GM12878 (cell line): Measurements from ENCODE around the gene C5AR2. TPM values are rescaled to one million over a fixed set of nuclear protein-coding genes. Genes with fewer than 3 reads are reported as not detected.
"Not testable (repeated sequence)": the region's sequence is repeated elsewhere in the genome, so short reads cannot be mapped to it uniquely, and the experiment has no call there.

Experiments
- ATAC-seq: fragments of 200-7000 bp; cut with Tn5 transposase; 3 replicates; pipeline ENCODE4 v1.9.1; 2020; ENCODE audit warnings: mild to moderate bottlenecking, moderate library complexity
- BruUV-seq: library from RNA; stranded (reverse); fragments of 400-500 nt; replicated peaks from 2 replicates; lab custom pipeline; 2021; lab: Mats Ljungman, UMichigan
- CTCF ChIA-PET: fragments of 300-600 bp; sonication (Branson Sonifier 250); formaldehyde crosslinking; extraction: SDS; loops from one replicate; lab custom pipeline; 2021; ENCODE audit warnings: inconsistent platforms; lab: Yijun Ruan, JAX
- POLR2A ChIA-PET: fragments of 350-600 bp; formaldehyde crosslinking; extraction: SDS; loops from one replicate; lab custom pipeline; 2021; ENCODE audit warnings: inconsistent platforms; lab: Charles Lee
- RAD21 ChIA-PET: fragments of 300-600 bp; sonication (Branson Sonifier 250); formaldehyde crosslinking; loops from one replicate; lab custom pipeline; 2023; ENCODE audit warnings: antibody characterized with exemption; ENCODE audit not compliant: unreplicated experiment; lab: Charles Lee
- SMC1A ChIA-PET: fragments of 300-600 bp; sonication (Branson Sonifier 250); formaldehyde crosslinking; loops from one replicate; lab custom pipeline; 2023; ENCODE audit not compliant: unreplicated experiment, uncharacterized antibody; lab: Charles Lee
- DNase-seq: peaks from one replicate; pipeline ENCODE4 v3.0.0-alpha.2; 2011; ENCODE audit warnings: low read depth, low spot score
- FAIRE-seq: peaks from 3 replicates; lab custom pipeline; 2011; peaks lifted over from hg19 to GRCh38; lab: Jason Lieb, UNC
- H2AFZ ChIP-seq: 2 replicates; pipeline ENCODE4 v1.6.0; 2011; ENCODE audit warnings: low read depth, low read length, control low read depth; ENCODE audit not compliant: control insufficient read depth
- H3K27ac ChIP-seq: 2 replicates; pipeline ENCODE4 v1.5.1; 2011; ENCODE audit warnings: control low read depth; ENCODE audit not compliant: control insufficient read depth, insufficient read depth
- H3K27me3 ChIP-seq, 2 experiments: replicated peaks in 1 of 2; 2 replicates each; pipeline versions ENCODE4 v1.6.0 to v1.6.1; 2011; ENCODE audit warnings: low read length in 1 of 2; ENCODE audit not compliant: control insufficient read depth in 2 of 2, insufficient read depth in 2 of 2
- H3K36me3 ChIP-seq, 2 experiments: 2 replicates each; pipeline ENCODE4 v1.5.1; 2011; ENCODE audit warnings: low read length in 1 of 2; ENCODE audit not compliant: control insufficient read depth in 2 of 2, insufficient read depth in 2 of 2
- H3K4me1 ChIP-seq: 2 replicates; pipeline ENCODE4 v1.6.1; 2011; ENCODE audit warnings: mild to moderate bottlenecking, low read length, moderate library complexity, mixed read lengths; ENCODE audit not compliant: control insufficient read depth, insufficient read depth
- H3K4me2 ChIP-seq: 2 replicates; pipeline ENCODE4 v1.6.0; 2011; ENCODE audit warnings: control low read depth; ENCODE audit not compliant: control insufficient read depth, insufficient read depth
- H3K4me3 ChIP-seq: fragments of 200-600 bp; sonication (generic); 2 replicates; pipeline ENCODE4 v1.5.1; 2016
- H3K79me2 ChIP-seq: 2 replicates; pipeline ENCODE4 v1.6.0; 2011; ENCODE audit warnings: low read length; ENCODE audit not compliant: control insufficient read depth, insufficient read depth
- H3K9ac ChIP-seq: 2 replicates; pipeline ENCODE4 v1.8.0; 2011; ENCODE audit warnings: low read length, control low read depth, mixed read lengths; ENCODE audit not compliant: control insufficient read depth, insufficient read depth
- H3K9me3 ChIP-seq: replicated peaks from 3 replicates; pipeline ENCODE4 v1.5.1; 2011; ENCODE audit warnings: mild to moderate bottlenecking, low read length; ENCODE audit not compliant: control insufficient read depth, insufficient read depth
- H4K20me1 ChIP-seq: 2 replicates; pipeline ENCODE4 v1.6.0; 2011; ENCODE audit not compliant: control insufficient read depth, insufficient read depth
- BRCA1 ChIP-seq: IDR thresholded peaks from 2 replicates; pipeline ENCODE4 v1.6.1; 2011; ENCODE audit warnings: low read depth, low read length, improper control_type of control experiment
- DPF2 ChIP-seq: fragments of 450-650 bp; IDR thresholded peaks from 2 replicates; pipeline ENCODE4 v1.6.1; 2017; ENCODE audit warnings: mild to moderate bottlenecking
- ETV6 ChIP-seq, 2 experiments: fragments of 450-650 bp in 1 of 2; IDR thresholded peaks in 1 of 2; conservative IDR thresholded peaks in 1 of 2; 2 replicates each; pipeline ENCODE4 v1.6.1; 2014; ENCODE audit warnings: antibody characterized with exemption in 1 of 2, borderline replicate concordance in 1 of 2, low read depth in 1 of 2, mild to moderate bottlenecking in 1 of 2, moderate library complexity in 1 of 2
- MTA3 ChIP-seq: IDR thresholded peaks from 2 replicates; pipeline ENCODE4 v1.6.1; 2012; ENCODE audit warnings: low read length, inconsistent platforms, borderline replicate concordance
- NBN ChIP-seq: fragments of 450-650 bp; IDR thresholded peaks from 2 replicates; pipeline ENCODE4 v1.6.1; 2016
- NFXL1 ChIP-seq: fragments of 450-650 bp; IDR thresholded peaks from 2 replicates; pipeline ENCODE4 v1.6.1; 2017; ENCODE audit warnings: antibody characterized with exemption, mild to moderate bottlenecking, borderline replicate concordance
- SPI1 ChIP-seq: IDR thresholded peaks from 2 replicates; pipeline ENCODE4 v1.6.1; 2011; ENCODE audit warnings: low read depth, mild to moderate bottlenecking, low read length, moderate library complexity, borderline replicate concordance; ENCODE audit not compliant: insufficient read depth
- SUPT20H ChIP-seq: IDR thresholded peaks from 2 replicates; pipeline ENCODE4 v1.6.1; 2011; ENCODE audit warnings: low read depth, mild to moderate bottlenecking, low read length, moderate library complexity, borderline replicate concordance; ENCODE audit not compliant: control insufficient read depth
- TARDBP ChIP-seq: IDR thresholded peaks from 2 replicates; pipeline ENCODE4 v1.6.1; 2016; ENCODE audit warnings: borderline replicate concordance
- YBX1 ChIP-seq: fragments of 450-650 bp; IDR thresholded peaks from 2 replicates; pipeline ENCODE4 v1.6.1; 2016; ENCODE audit warnings: antibody characterized with exemption
- ZZZ3 ChIP-seq: IDR thresholded peaks from 2 replicates; pipeline ENCODE4 v1.6.1; 2011; ENCODE audit warnings: low read depth; ENCODE audit not compliant: control insufficient read depth, insufficient read length
- WGBS: methylation state at CpG from one replicate; pipeline ENCODE4 v1.1.6; 2016; ENCODE audit warnings: low lambda C conversion rate; ENCODE audit not compliant: insufficient replicate concordance, insufficient coverage; ENCODE audit errors: missing lambda C conversion rate; 5-methylcytosine and 5-hydroxymethylcytosine counted together
- in situ Hi-C: fragments of 300-500 bp; cut with MboI; formaldehyde crosslinking; loops from 9 replicates; pipeline ENCODE4 v1.14.3; 2018; ENCODE audit warnings: mixed read lengths
- intact Hi-C: fragments of 100-400 bp; cut with micrococcal nuclease; formaldehyde crosslinking; loops from one replicate; pipeline ENCODE4 v1.14.2; 2022; ENCODE audit not compliant: unreplicated experiment
- polyA plus RNA-seq, 11 experiments: library from polyadenylated mRNA; depleted of rRNA in 4 of 11; unstranded in 6 of 11; stranded (reverse) in 5 of 11; fragments of >200 nt; fragmentation: Nextera tagmentation in 4 of 11; fragmentation: Illumina TruSeq in 1 of 11; extraction: Ambion mirVana in 4 of 11; extraction: Trizol in 1 of 11; gene quantifications; 1 replicate in 1 of 11; 2 replicates in 10 of 11; pipeline versions ENCODE4 v1.2.1 to v1.2.3, GENCODE V29; 2011 to 2016; ENCODE audit warnings: inconsistent platforms in 2 of 11, missing spikeins in 2 of 11, low read depth in 1 of 11
- total RNA-seq, 4 experiments: library from RNA; depleted of rRNA in 3 of 4; stranded (reverse); fragments of >200 nt in 3 of 4; fragmentation: Illumina TruSeq in 1 of 4; extraction: Trizol in 1 of 4; gene quantifications; 2 replicates each; pipeline versions ENCODE4 v1.2.1 to v1.2.3, GENCODE V29; 2013 to 2021

The C5AR2 gene
- total and polyA plus RNA-seq, 10 of the 15 experiments (the other 5 are each of a cell fraction or from before 2014, with no cell fraction given): 0.01 TPM; not detected in 9

- POLR2A ChIA-PET: interaction anchor here (0.6 kb wide), 1 partner anchor 111 kb away, joined by 4 read pairs; no protein-coding TSS in a partner anchor
- intact Hi-C loops, H4K20me1 ChIP-seq, H3K27ac ChIP-seq, H3K79me2 ChIP-seq, DNase-seq, H3K27me3 ChIP-seq, FAIRE-seq, BruUV-seq, H3K4me2 ChIP-seq, H3K36me3 ChIP-seq, H3K4me1 ChIP-seq, RAD21 ChIA-PET, H3K9me3 ChIP-seq, H3K4me3 ChIP-seq, H3K9ac ChIP-seq, H2AFZ ChIP-seq: not testable (repeated sequence)
- 61% methylated on average over 5 of the region's 5 CpGs for WGBS
- SMC1A ChIA-PET: interaction anchor here (0.8 to 1.4 kb wide), 2 partner anchors 40 to 104 kb away, joined by 3 read pairs; partner anchors contain the start of gene DHX34
- peak; percentile 19; the same call in 1 of the 3 replicates for ATAC-seq
- CTCF ChIA-PET: interaction anchor here (0.6 to 1.5 kb wide), 5 partner anchors 84 to 481 kb away, joined by 3 to 5 read pairs (median 3); partner anchors contain the start of gene INAFM1
- in situ Hi-C loops: loop anchor here (5.0 kb wide), 1 partner anchor 91 kb away; no protein-coding TSS in a partner anchor
Observed at GRCh38 chr19:47388721-47389120, 56.7 kb downstream of the C5AR2 start.

- no peak overlapping the region for H3K27ac ChIP-seq
- SMC1A ChIA-PET: interaction anchor here (0.8 to 1.4 kb wide), 3 partner anchors 40 to 105 kb away, joined by 3 read pairs; partner anchors contain the start of gene DHX34
- H2AFZ ChIP-seq: peak overlapping the region; percentile 23; the same call in 1 of the 2 replicates
- H3K4me1 ChIP-seq: no peaks in the 10 kb centered on the region
- no peaks in the 10 kb centered on the region for H4K20me1 ChIP-seq
- no peaks in the 10 kb centered on the region for H3K79me2 ChIP-seq
- no peaks in the 10 kb centered on the region for H3K36me3 ChIP-seq
- no TSS peak for BruUV-seq
- no peak for FAIRE-seq
- no peak overlapping the region; the same call in 1 of the 2 replicates for H3K9ac ChIP-seq
- no peak overlapping the region for H3K4me3 ChIP-seq
- WGBS: 62% methylated on average over 9 of the region's 9 CpGs
- intact Hi-C loops (no loop called here), in situ Hi-C loops (loop anchor here (5.0 kb wide), 1 partner anchor 92 kb away; no protein-coding TSS in a partner anchor)
- no peaks in the 10 kb centered on the region for H3K9me3 ChIP-seq
- POLR2A ChIA-PET: interaction anchor here (0.6 kb wide), 1 partner anchor 112 kb away, joined by 4 read pairs; no protein-coding TSS in a partner anchor
- CTCF ChIA-PET: interaction anchor here (0.6 to 1.5 kb wide), 5 partner anchors 84 to 480 kb away, joined by 3 to 5 read pairs (median 3); partner anchors contain the start of gene INAFM1
- H3K4me2 ChIP-seq: no peak overlapping the region
- no peaks in the 10 kb centered on the region for H3K27me3 ChIP-seq
- no peak for ATAC-seq
- RAD21 ChIA-PET: interaction anchor here (3.4 kb wide), 1 partner anchor 90 kb away, joined by 21 read pairs; no protein-coding TSS in a partner anchor
- DNase-seq: no peak
- no peak for TF ChIP-seq MTA3
- TF ChIP-seq ETV6 (conservative IDR thresholded peaks at IDR 0.05 in 1 of 2, IDR thresholded peaks at IDR 0.05 in 1 of 2; ENCODE audit: borderline replicate concordance in 1 of 2, low read depth in 1 of 2): no peak
- no peak for TF ChIP-seq BRCA1
- no peak for TF ChIP-seq SPI1
- no peak for TF ChIP-seq SUPT20H
- no peak for TF ChIP-seq TARDBP
- no peak for TF ChIP-seq DPF2
- no peak for TF ChIP-seq YBX1
- no peak for TF ChIP-seq NFXL1
- no peak for TF ChIP-seq ZZZ3
- no peak for TF ChIP-seq NBN
Observed at GRCh38 chr19:47389150-47389556, 57.2 kb downstream of the C5AR2 start.
